HepG2 (cell line): Measurements from ENCODE around the gene RTP2. TPM values are rescaled to one million over a fixed set of nuclear protein-coding genes. Genes with fewer than 3 reads are reported as not detected.

ENCODE experiments used
- ATAC-seq: fragments of 200-7000 bp; cut with Tn5 transposase; 3 replicates; pipeline ENCODE4 v1.9.1; 2020; ENCODE audit warnings: mild to moderate bottlenecking, moderate library complexity
- BruUV-seq: library from RNA; stranded (reverse); fragments of 400-500 nt; replicated peaks from 2 replicates; lab custom pipeline; 2021; lab: Mats Ljungman, UMichigan
- CTCF ChIA-PET: fragments of 300-600 bp; formaldehyde crosslinking; extraction: SDS; loops from one replicate; lab custom pipeline; 2021; ENCODE audit warnings: low total read pairs, inconsistent platforms, low intra/inter-chr PET ratio; lab: Yijun Ruan, JAX
- POLR2A ChIA-PET: fragments of 350-600 bp; sonication (Branson Sonifier 250); formaldehyde crosslinking; loops from one replicate; lab custom pipeline; 2020; ENCODE audit warnings: antibody characterized with exemption, inconsistent platforms; lab: Yijun Ruan, JAX
- DNase-seq: peaks from one replicate; pipeline ENCODE4 v3.0.0-alpha.2; 2015; ENCODE audit warnings: low spot score
- FAIRE-seq: peaks from 3 replicates; lab custom pipeline; 2011; peaks lifted over from hg19 to GRCh38; lab: Jason Lieb, UNC
- H2AFZ ChIP-seq: one replicate; pipeline ENCODE4 v1.6.1; 2011; ENCODE audit warnings: low read length, inconsistent platforms
- H3K27ac ChIP-seq: fragments of 300-600 bp; 3 replicates; pipeline ENCODE4 v1.8.0; 2011; ENCODE audit warnings: mixed run types, mild to moderate bottlenecking, mixed read lengths, low read length, inconsistent platforms; ENCODE audit not compliant: insufficient read depth; ENCODE audit errors: extremely low read length
- H3K27me3 ChIP-seq, 2 experiments: fragments of 200-600 bp in 1 of 2; 2 replicates in 1 of 2; 3 replicates in 1 of 2; pipeline versions ENCODE4 v1.6.0 to v1.8.0; 2011; ENCODE audit warnings: low read length in 2 of 2, mild to moderate bottlenecking in 2 of 2, moderate library complexity in 2 of 2, inconsistent platforms in 1 of 2; ENCODE audit not compliant: insufficient read depth in 2 of 2, control insufficient read depth in 1 of 2
- H3K36me3 ChIP-seq, 2 experiments: fragments of 200-600 bp in 1 of 2; replicated peaks in 1 of 2; 2 replicates in 1 of 2; 3 replicates in 1 of 2; pipeline versions ENCODE4 v1.5.1 to v1.8.0; 2011; ENCODE audit warnings: low read length in 2 of 2, inconsistent platforms in 1 of 2; ENCODE audit not compliant: insufficient read depth in 2 of 2, control insufficient read depth in 1 of 2
- H3K4me1 ChIP-seq: 2 replicates; pipeline ENCODE4 v1.5.1; 2012; ENCODE audit warnings: low read length, inconsistent platforms; ENCODE audit not compliant: insufficient read depth
- H3K4me2 ChIP-seq: 2 replicates; pipeline ENCODE4 v1.6.0; 2011; ENCODE audit warnings: low read depth, low read length, inconsistent platforms
- H3K4me3 ChIP-seq, 3 experiments: fragments of 200-600 bp in 1 of 3; sonication (generic), shearing (Covaris generic) in 1 of 3; replicated peaks in 1 of 3; 2 replicates each; pipeline ENCODE4 v1.5.1; 2011 to 2016; ENCODE audit warnings: low read length in 3 of 3, inconsistent platforms in 2 of 3, low read depth in 2 of 3, mild to moderate bottlenecking in 2 of 3, control low read depth in 1 of 3, mixed read lengths in 1 of 3; ENCODE audit not compliant: insufficient read depth in 1 of 3
- H3K79me2 ChIP-seq: one replicate; pipeline ENCODE4 v1.6.1; 2011; ENCODE audit warnings: low read length, inconsistent platforms; ENCODE audit not compliant: insufficient read depth
- H3K9ac ChIP-seq: 2 replicates; pipeline ENCODE4 v1.6.0; 2011; ENCODE audit warnings: mild to moderate bottlenecking, low read depth, low read length, inconsistent platforms; ENCODE audit not compliant: insufficient read depth
- H3K9me3 ChIP-seq: 2 replicates; pipeline ENCODE4 v1.5.1; 2012; ENCODE audit warnings: mild to moderate bottlenecking, low read length
- H4K20me1 ChIP-seq: 2 replicates; pipeline ENCODE4 v1.6.0; 2011; ENCODE audit warnings: inconsistent platforms, mild to moderate bottlenecking, low read length, moderate library complexity; ENCODE audit not compliant: insufficient read depth
- KDM5A ChIP-seq: fragments of 200-600 bp; sonication (generic); IDR thresholded peaks from 2 replicates; pipeline ENCODE4 v1.7.0; 2018; ENCODE audit warnings: antibody characterized with exemption, mild to moderate bottlenecking, low read length, borderline replicate concordance
- MBD4 ChIP-seq: IDR thresholded peaks from 2 replicates; pipeline ENCODE4 v1.6.1; 2012; ENCODE audit warnings: low read length, inconsistent platforms, borderline replicate concordance
- NONO ChIP-seq, 2 experiments: fragments of 450-650 bp in 1 of 2; sonication (generic) in 1 of 2; formaldehyde crosslinking in 1 of 2; IDR thresholded peaks in 1 of 2; conservative IDR thresholded peaks in 1 of 2; 2 replicates each; pipeline versions ENCODE4 v1.6.1 to v1.8.0; 2017 to 2022; ENCODE audit warnings: mild to moderate bottlenecking in 1 of 2, missing genetic modification reagents in 1 of 2, moderate library complexity in 1 of 2
- RBFOX2 ChIP-seq: fragments of 200-400 bp; formaldehyde crosslinking; IDR thresholded peaks from 2 replicates; pipeline ENCODE4 v1.6.1; 2017; ENCODE audit warnings: low read depth, mild to moderate bottlenecking, low read length
- SIX4 ChIP-seq: sonication (generic); formaldehyde crosslinking; IDR thresholded peaks from 2 replicates; pipeline ENCODE4 v1.4.0; 2020; ENCODE audit warnings: missing genetic modification reagents
- SOX5 ChIP-seq: IDR thresholded peaks from 2 replicates; pipeline ENCODE4 v1.6.1; 2016; ENCODE audit warnings: borderline replicate concordance
- ZFP1 ChIP-seq: IDR thresholded peaks from 2 replicates; pipeline ENCODE4 v1.6.1; 2016
- ZFP41 ChIP-seq: sonication (generic); formaldehyde crosslinking; IDR thresholded peaks from 2 replicates; pipeline ENCODE4 v1.4.0; 2020; ENCODE audit warnings: mild to moderate bottlenecking, missing genetic modification reagents, borderline replicate concordance
- ZNF274 ChIP-seq: sonication (generic); formaldehyde crosslinking; IDR thresholded peaks from 2 replicates; pipeline ENCODE4 v1.5.1; 2020; ENCODE audit warnings: mild to moderate bottlenecking, missing genetic modification reagents
- ZNF567 ChIP-seq: sonication (generic); formaldehyde crosslinking; IDR thresholded peaks from 2 replicates; pipeline ENCODE4 v1.8.1; 2023; ENCODE audit warnings: mild to moderate bottlenecking, missing genetic modification reagents, borderline replicate concordance
- ZNF598 ChIP-seq: sonication (generic); formaldehyde crosslinking; IDR thresholded peaks from 2 replicates; pipeline ENCODE4 v1.5.1; 2020; ENCODE audit warnings: mild to moderate bottlenecking, missing genetic modification reagents, borderline replicate concordance
- ZNF605 ChIP-seq: sonication (generic); formaldehyde crosslinking; IDR thresholded peaks from 2 replicates; pipeline ENCODE4 v1.8.0; 2022; ENCODE audit warnings: mild to moderate bottlenecking, missing genetic modification reagents
- ZNF839 ChIP-seq: sonication (generic); formaldehyde crosslinking; IDR thresholded peaks from 2 replicates; pipeline ENCODE4 v1.4.0; 2020; ENCODE audit warnings: missing genetic modification reagents, mild to moderate bottlenecking, borderline replicate concordance
- WGBS: methylation state at CpG from one replicate; pipeline ENCODE4 v1.1.6; 2017; ENCODE audit warnings: low lambda C conversion rate; 5-methylcytosine and 5-hydroxymethylcytosine counted together
- in situ Hi-C: cut with HindIII; loops from 2 replicates; pipeline ENCODE4 v1.10.0; 2017; ENCODE audit warnings: low pct_unique_long_range_greater_than_20kb; ENCODE audit not compliant: extremely low pct_ligation_motif_present
- intact Hi-C: fragments of 100-400 bp; cut with micrococcal nuclease; formaldehyde crosslinking; loops from one replicate; pipeline ENCODE4 v1.10.0; 2022; ENCODE audit not compliant: unreplicated experiment
- polyA plus RNA-seq, 8 experiments: library from polyadenylated mRNA; depleted of rRNA in 3 of 8; stranded (reverse) in 7 of 8; unstranded in 1 of 8; fragments of >200 nt; fragmentation: Illumina TruSeq in 4 of 8; extraction: Trizol in 4 of 8; gene quantifications; 2 replicates each; pipeline versions ENCODE4 v1.2.1 to v1.2.3, GENCODE V29; 2011 to 2016; ENCODE audit warnings: low read depth in 4 of 8, missing spikeins in 1 of 8, mixed read lengths in 1 of 8; ENCODE audit not compliant: insufficient read depth in 1 of 8
- total RNA-seq, 5 experiments: library from RNA; depleted of rRNA; stranded (reverse); fragments of >200 nt; fragmentation: Illumina TruSeq; extraction: Trizol; gene quantifications; 2 replicates each; pipeline ENCODE4 v1.2.3, GENCODE V29; 2016; ENCODE audit warnings: low read depth in 1 of 5
- TF ChIP-seq, protein P1 (sequence below): sonication (generic); formaldehyde crosslinking; conservative IDR thresholded peaks from 2 replicates; pipeline ENCODE4 v1.8.0; 2022; ENCODE audit warnings: mild to moderate bottlenecking, moderate library complexity, missing genetic modification reagents

Gene RTP2
- total and polyA plus RNA-seq, 2 of the 13 experiments (the other 11 are each of a cell fraction or from before 2014, with no cell fraction given): not detected

DNA sequence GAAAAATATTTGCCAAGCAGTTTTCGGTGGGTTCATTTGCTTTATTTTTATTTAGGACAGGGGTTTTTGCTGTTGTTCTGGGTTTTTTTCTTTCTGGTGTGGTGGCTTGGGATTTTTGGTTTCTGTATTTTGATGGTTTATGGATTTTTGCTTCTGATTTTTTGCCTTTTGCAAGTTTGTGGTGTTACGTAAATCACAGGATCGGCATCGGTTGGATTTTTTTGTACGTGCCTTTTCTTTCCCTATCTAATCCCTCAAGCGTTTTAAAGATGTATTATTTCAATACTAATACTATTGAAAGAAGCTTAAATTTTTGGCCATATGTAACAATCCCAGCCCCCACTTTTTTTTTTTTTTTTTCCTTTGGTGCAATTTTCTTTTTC, 43.7 kb upstream of the RTP2 start:
- Histone ChIP-seq H3K27me3 (peaks cover 0 to 5% of the 10 kb centered on the region in 2 experiments; a peak in 1 of 5 replicates), H2AFZ (no peak overlapping the region), H3K4me3 (peak overlapping the region; percentile 98 to 100 (median 99)), H3K4me2 (peak overlapping the region; percentile 83), H3K79me2 (peaks cover 56% of the 10 kb centered on the region), H4K20me1 (peaks cover 31% of the 10 kb centered on the region; the same call in 1 of the 2 replicates), H3K27ac (peak overlapping the region; percentile 100), H3K9ac (peak overlapping the region; percentile 99), H3K9me3 (no peaks in the 10 kb centered on the region), H3K4me1 (peaks cover 40% of the 10 kb centered on the region), H3K36me3 (no peaks in the 10 kb centered on the region)
- WGBS: 2% methylated on average over 6 of the region's 6 CpGs
- no peak for ATAC-seq
- TSS peak; percentile 98 for BruUV-seq
- ChIA-PET CTCF (no interaction called here), POLR2A (interaction anchor here (0.6 to 3.6 kb wide), 36 partner anchors 10 to 1296 kb away, joined by 3 to 64 read pairs (median 5); partner anchors contain the start of gene LPP)
- intact Hi-C loops (loop anchor here (5.0 to 10.0 kb wide), 3 partner anchors 236 to 1299 kb away; no protein-coding TSS in a partner anchor), in situ Hi-C loops (loop anchor here (10.0 to 25.0 kb wide), 6 partner anchors 259 to 1399 kb away; no protein-coding TSS in a partner anchor)
- no peak for DNase-seq
- FAIRE-seq: no peak
- TF ChIP-seq MBD4 (peak; percentile 21; the same call in 1 of the 2 replicates), SIX4 (CRISPR knock-in tag) (no peak), KDM5A (peak; percentile 34; the same call in 1 of the 2 replicates), RBFOX2 (peak; percentile 72)

DNA sequence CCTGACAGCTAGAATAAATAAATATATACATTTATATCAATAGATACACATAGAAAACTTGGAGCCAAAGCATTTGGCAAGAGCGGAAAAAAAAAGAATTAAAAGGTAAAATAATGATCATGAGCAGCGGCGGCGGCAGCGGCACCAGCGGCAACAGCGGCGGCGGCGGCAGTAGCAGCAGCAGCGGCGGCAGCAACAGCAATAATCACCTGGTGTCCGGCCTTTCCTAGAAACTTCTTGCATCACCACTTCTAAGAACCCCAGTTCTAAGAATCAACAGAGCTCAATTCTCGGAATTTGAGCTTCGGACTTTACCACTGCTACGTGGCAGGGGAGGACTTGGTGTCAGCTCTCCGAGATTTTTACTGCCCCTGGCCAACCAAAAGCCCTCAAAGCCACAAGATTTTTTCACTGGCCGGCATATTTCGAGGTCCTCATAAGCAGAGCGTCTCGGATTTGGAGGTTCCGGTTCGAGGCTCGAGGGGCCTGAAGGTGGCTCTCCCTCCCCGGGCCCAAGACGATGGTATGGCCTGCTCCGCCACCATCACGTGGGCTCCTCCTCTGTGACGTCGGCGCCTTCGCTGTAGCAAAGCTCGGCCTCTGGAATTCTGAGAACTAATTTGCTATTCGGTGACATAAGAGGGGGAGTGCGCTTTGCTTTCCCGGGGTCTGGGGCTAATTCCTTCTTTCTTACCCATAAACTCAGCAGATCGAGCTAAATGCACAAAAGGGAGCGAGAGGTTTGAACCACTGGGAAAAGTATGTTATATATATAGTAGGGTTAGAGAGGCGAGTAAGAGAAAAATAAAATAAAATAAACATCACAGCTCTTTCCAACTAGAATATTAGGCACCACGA, 43.1 kb upstream of the RTP2 start, which contains the start of gene BCL6:
Gene BCL6, minus strand, starts transcription at position 268 of the 858 bp plus-strand sequence. CDS start 11,775 bp downstream, outside the sequence.
- peak within 1 kb of the TSS; percentile 95 for H3K4me2 ChIP-seq
- DNase-seq (peak; percentile 97), FAIRE-seq (peak; percentile 42), ATAC-seq (peak; percentile 28)
- H4K20me1 ChIP-seq: peaks cover 38% of the 10 kb centered on the region
- no peaks in the 10 kb centered on the region for H3K9me3 ChIP-seq
- no TSS peak for BruUV-seq
- H3K36me3 ChIP-seq: no peaks in the 10 kb centered on the region
- peaks cover 62% of the 10 kb centered on the region for H3K79me2 ChIP-seq
- ChIA-PET POLR2A (interaction anchor here (0.6 to 3.6 kb wide), 40 partner anchors 9 to 1296 kb away, joined by 3 to 64 read pairs (median 5); partner anchors contain the start of gene LPP), CTCF (no interaction called here)
- peak within 1 kb of the TSS; percentile 98 to 100 (median 99) for H3K4me3 ChIP-seq
- H3K27me3 ChIP-seq: peaks cover 0 to 5% of the 10 kb centered on the region in 2 experiments; a peak in 1 of 5 replicates
- peak within 1 kb of the TSS; percentile 99 for H3K9ac ChIP-seq
- intact Hi-C loops (loop anchor here (1.0 to 10.0 kb wide), 5 partner anchors 237 to 1299 kb away; partner anchors contain the start of gene LPP), in situ Hi-C loops (loop anchor here (10.0 to 25.0 kb wide), 6 partner anchors 259 to 1399 kb away; no protein-coding TSS in a partner anchor)
- WGBS: under 1% methylated on average over 23 of the region's 40 CpGs
- H3K4me1 ChIP-seq: peaks cover 40% of the 10 kb centered on the region
- H3K27ac ChIP-seq: peak within 1 kb of the TSS; percentile 100
- H2AFZ ChIP-seq: peak within 1 kb of the TSS; percentile 94
- peak; percentile 20; the same call in 1 of the 2 replicates for TF ChIP-seq SOX5 (CRISPR knock-in tag)
- peak; percentile 86 for TF ChIP-seq ZNF605 (CRISPR knock-in tag)
- TF ChIP-seq ZFP41 (CRISPR knock-in tag): no peak
- no peak for TF ChIP-seq NONO (IDR thresholded peaks at IDR 0.05)
- TF ChIP-seq NONO (CRISPR knock-in tag; conservative IDR thresholded peaks at IDR 0.05): 0 out of 2 replicates have a peak, but pooled peaks have one; percentile 50
- TF ChIP-seq ZFP1 (CRISPR knock-in tag): no peak
- 0 out of 2 replicates have a peak, but pooled peaks have one; percentile 50 for TF ChIP-seq ZNF598
- TF ChIP-seq ZNF839: 0 out of 2 replicates have a peak, but pooled peaks have one; percentile 34
- no peak for TF ChIP-seq ZNF567 (CRISPR knock-in tag)
- TF ChIP-seq ZNF274 (CRISPR knock-in tag): no peak
- TF ChIP-seq, protein P1, sequence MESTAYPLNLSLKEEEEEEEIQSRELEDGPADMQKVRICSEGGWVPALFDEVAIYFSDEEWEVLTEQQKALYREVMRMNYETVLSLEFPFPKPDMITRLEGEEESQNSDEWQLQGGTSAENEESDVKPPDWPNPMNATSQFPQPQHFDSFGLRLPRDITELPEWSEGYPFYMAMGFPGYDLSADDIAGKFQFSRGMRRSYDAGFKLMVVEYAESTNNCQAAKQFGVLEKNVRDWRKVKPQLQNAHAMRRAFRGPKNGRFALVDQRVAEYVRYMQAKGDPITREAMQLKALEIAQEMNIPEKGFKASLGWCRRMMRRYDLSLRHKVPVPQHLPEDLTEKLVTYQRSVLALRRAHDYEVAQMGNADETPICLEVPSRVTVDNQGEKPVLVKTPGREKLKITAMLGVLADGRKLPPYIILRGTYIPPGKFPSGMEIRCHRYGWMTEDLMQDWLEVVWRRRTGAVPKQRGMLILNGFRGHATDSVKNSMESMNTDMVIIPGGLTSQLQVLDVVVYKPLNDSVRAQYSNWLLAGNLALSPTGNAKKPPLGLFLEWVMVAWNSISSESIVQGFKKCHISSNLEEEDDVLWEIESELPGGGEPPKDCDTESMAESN (CRISPR knock-in tag): 0 out of 2 replicates have a peak, but pooled peaks have one; percentile 14
